Upper lobe of right lung (tissue), 1 donor: ENCODE data around the gene RRH. TPM values are rescaled to one million over a fixed set of nuclear protein-coding genes. Genes with fewer than 3 reads are reported as not detected.

Experiments
- ATAC-seq: fragments of 200-7000 bp; cut with Tn5 transposase; one replicate; pipeline ENCODE4 v1.9.1; 2020; ENCODE audit warnings: mild to moderate bottlenecking, moderate library complexity
- DNase-seq: peaks from one replicate; pipeline ENCODE4 v3.0.0-alpha.2; 2020
- H3K27ac ChIP-seq: fragments of 200-600 bp; one replicate; pipeline ENCODE4 v1.8.0; 2022
- H3K27me3 ChIP-seq: fragments of 200-600 bp; one replicate; pipeline ENCODE4 v1.8.0; 2022; ENCODE audit warnings: mild to moderate bottlenecking
- H3K36me3 ChIP-seq: fragments of 200-600 bp; one replicate; pipeline ENCODE4 v1.8.0; 2022
- H3K4me1 ChIP-seq: fragments of 200-600 bp; one replicate; pipeline ENCODE4 v1.8.0; 2022
- H3K4me3 ChIP-seq: fragments of 200-600 bp; one replicate; pipeline ENCODE4 v1.8.0; 2022; ENCODE audit warnings: mild to moderate bottlenecking
- H3K9me3 ChIP-seq: fragments of 200-600 bp; one replicate; pipeline ENCODE4 v1.8.0; 2022
- CTCF ChIP-seq: fragments of 200-600 bp; IDR thresholded peaks from one replicate; pipeline ENCODE4 v1.8.0; 2022; ENCODE audit warnings: antibody characterized with exemption
- intact Hi-C: fragments of 100-400 bp; cut with DNase I; formaldehyde crosslinking; loops from one replicate; pipeline ENCODE4 v1.11.0; 2022
- total RNA-seq: library from RNA; stranded (reverse); fragmentation: NEBNext Ultra II Directional; extraction: Animal tissue kit (Norgen Biotek cat#: 25700); gene quantifications from one replicate; pipeline ENCODE4 v1.2.1, GENCODE V29; 2021
- donor health status: DM: no; HTN: yes; CAD: no; lungs with severe emphysema.

Gene RRH
- total RNA-seq, 1 donor from 2014 or later: not detected

- intact Hi-C loops: no loop called here
Observed at GRCh38 chr4:109879636-109880314, 52.0 kb downstream of the RRH start.

DNA sequence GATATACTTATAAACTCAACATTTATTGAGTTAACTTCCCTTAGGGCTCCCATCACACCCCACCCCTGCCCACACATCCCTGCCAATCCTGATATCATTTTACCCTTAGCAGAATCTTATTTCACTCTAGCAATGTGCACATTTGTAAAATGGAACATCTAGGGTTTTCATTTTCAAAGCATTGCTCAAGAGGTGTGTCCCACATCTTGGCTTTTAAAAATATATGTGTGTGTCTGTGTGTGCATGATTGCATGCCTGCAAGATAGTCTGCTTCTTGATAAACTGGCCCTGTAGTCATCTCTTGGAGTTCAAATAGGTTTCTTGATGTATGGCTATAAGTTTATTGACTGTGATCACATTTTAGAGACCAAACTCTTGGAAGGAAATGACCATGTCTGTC lies 58.5 kb downstream of the RRH start:
- intact Hi-C loops: no loop called here
- H3K9me3 ChIP-seq: no peaks in the 10 kb centered on the region
- ATAC-seq (no peak), DNase-seq (no peak)
- H3K27me3 ChIP-seq: no peaks in the 10 kb centered on the region
- no peak overlapping the region for H3K4me3 ChIP-seq
- no peaks in the 10 kb centered on the region for H3K36me3 ChIP-seq
- no peak overlapping the region for H3K27ac ChIP-seq
- no peaks in the 10 kb centered on the region for H3K4me1 ChIP-seq
- no peak for TF ChIP-seq CTCF

More at GRCh38 chr4:109879636-109880314, 52.0 kb downstream of the RRH start:
- ATAC-seq: no peak
- Histone ChIP-seq H3K27ac (no peak overlapping the region), H3K27me3 (no peaks in the 10 kb centered on the region), H3K9me3 (no peaks in the 10 kb centered on the region), H3K4me3 (no peak overlapping the region), H3K36me3 (no peaks in the 10 kb centered on the region), H3K4me1 (no peaks in the 10 kb centered on the region)
- DNase-seq: no peak
- no peak for TF ChIP-seq CTCF

DNA sequence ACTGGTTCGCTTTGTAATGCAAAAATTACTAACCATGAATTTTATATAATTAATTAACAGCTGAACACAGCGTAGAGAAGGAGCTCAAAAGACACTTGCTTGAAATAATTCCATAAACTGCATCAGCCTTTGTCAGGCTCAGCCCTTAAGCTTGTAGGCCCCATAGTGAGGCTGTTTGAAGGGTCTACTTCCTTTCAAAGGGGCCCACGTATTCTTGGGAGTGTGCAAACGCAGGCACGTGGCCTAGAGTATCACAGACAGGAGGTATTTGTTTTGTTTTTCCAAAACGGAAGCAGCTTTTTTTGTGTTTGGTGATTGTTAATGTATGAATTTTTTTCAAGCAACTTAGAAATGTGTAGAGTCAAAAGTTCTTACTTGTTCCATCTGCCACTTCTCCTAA lies 59.3 kb downstream of the RRH start:
- intact Hi-C loops: no loop called here

GRCh38 chr4:109890076-109890475 lies 62.3 kb downstream of the RRH start:
- H3K4me3 ChIP-seq: no peak overlapping the region
- no peaks in the 10 kb centered on the region for H3K4me1 ChIP-seq
- H3K9me3 ChIP-seq: no peaks in the 10 kb centered on the region
- no peak for DNase-seq
- H3K27me3 ChIP-seq: no peaks in the 10 kb centered on the region
- intact Hi-C loops: no loop called here
- no peak for TF ChIP-seq CTCF
- ATAC-seq: no peak
- no peak overlapping the region for H3K27ac ChIP-seq
- no peaks in the 10 kb centered on the region for H3K36me3 ChIP-seq

More for the DNA sequence above, 59.3 kb downstream of the RRH start:
- no peaks in the 10 kb centered on the region for H3K4me1 ChIP-seq
- H3K27ac ChIP-seq: no peak overlapping the region
- no peaks in the 10 kb centered on the region for H3K27me3 ChIP-seq
- H3K9me3 ChIP-seq: no peaks in the 10 kb centered on the region
- ATAC-seq (no peak), DNase-seq (no peak)
- H3K4me3 ChIP-seq: no peak overlapping the region
- no peak for TF ChIP-seq CTCF
- H3K36me3 ChIP-seq: no peaks in the 10 kb centered on the region

Other genes with a start within 250 kb of the RRH start
- 15.2 TPM for gene CASP6, start 124.5 kb upstream of the RRH start, total RNA-seq
- gene PLA2G12A, start 97.9 kb upstream of the RRH start, total RNA-seq: 45.7 TPM
- gene CFI, start 26.0 kb upstream of the RRH start, total RNA-seq: 61.0 TPM
- 12.2 TPM for gene GAR1, start 12.2 kb upstream of the RRH start, total RNA-seq
- 0.14 TPM for gene LRIT3, start 20.1 kb downstream of the RRH start, total RNA-seq
- gene EGF, start 84.9 kb downstream of the RRH start, total RNA-seq: 2.4 TPM